ENCODE results near the gene IPO8. TPM values are rescaled to one million over a fixed set of nuclear protein-coding genes. Genes with fewer than 3 reads are reported as not detected.

IPO8 gene
- total RNA-seq, 1 donor from 2014 or later, result 43.0 TPM

DNA sequence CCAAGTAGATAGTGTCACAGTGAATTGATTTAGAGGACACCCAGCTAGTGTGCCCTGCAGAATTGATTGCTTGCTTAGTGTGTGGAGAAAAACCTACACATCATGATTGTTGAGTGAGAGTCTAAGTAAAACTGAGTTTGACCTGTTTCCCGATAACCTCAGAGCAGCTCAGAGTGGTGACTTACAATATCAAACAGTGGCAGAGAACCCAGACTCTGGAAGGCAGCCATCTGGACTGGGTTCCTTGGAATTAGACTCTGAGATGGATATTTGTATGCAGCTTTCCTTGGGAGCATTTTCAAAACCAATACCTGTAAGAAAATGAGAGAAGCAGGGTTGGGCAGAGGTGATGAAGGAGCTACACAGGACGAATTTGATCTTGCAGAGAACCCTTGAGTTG is 109.8 kb downstream of the IPO8 start:
- Mint-ChIP-seq H3K27ac (ENCODE audit: unreplicated experiment) (no peak overlapping the region), H3K9me3 (ENCODE audit: unreplicated experiment) (no peaks in the 10 kb centered on the region), H3K36me3 (ENCODE audit: low read depth, unreplicated experiment) (no peaks in the 10 kb centered on the region), H3K4me1 (ENCODE audit: unreplicated experiment) (no peaks in the 10 kb centered on the region), H3K27me3 (ENCODE audit: unreplicated experiment) (no peaks in the 10 kb centered on the region), H3K4me3 (ENCODE audit: unreplicated experiment) (no peak overlapping the region)
- no peak for DNase-seq (ENCODE audit: low spot score)
- TF ChIP-seq CTCF (IDR thresholded peaks at IDR 0.05; ENCODE audit: unreplicated experiment), result no peak

DNA sequence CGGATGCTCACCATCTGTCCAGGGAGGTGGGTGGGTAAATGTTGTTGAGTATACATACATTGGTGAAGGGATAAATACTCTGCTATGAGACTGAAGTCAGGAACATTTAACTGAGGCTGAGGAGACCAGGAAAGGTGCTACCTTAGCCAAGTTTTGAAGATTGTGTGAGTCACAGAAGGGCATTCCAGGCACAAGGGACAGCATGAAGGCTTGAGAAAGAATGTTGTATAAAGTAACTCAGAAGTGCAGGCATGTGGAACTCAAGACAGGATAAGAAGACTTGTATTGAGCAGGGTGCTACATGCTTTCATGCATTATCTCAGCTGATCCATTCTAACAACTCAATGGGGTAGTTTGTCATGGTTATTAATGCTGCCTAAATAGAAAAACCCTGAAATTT is 112.7 kb downstream of the IPO8 start:
- Mint-ChIP-seq H3K4me3 (ENCODE audit: unreplicated experiment) (no peak overlapping the region), H3K27ac (ENCODE audit: unreplicated experiment) (no peak overlapping the region)

GRCh38 chr12:30580344-30580743 is 115.3 kb downstream of the IPO8 start:
- no peaks in the 10 kb centered on the region for H3K36me3 Mint-ChIP-seq (ENCODE audit: low read depth, unreplicated experiment)
- TF ChIP-seq CTCF (IDR thresholded peaks at IDR 0.05; ENCODE audit: unreplicated experiment), result no peak
- no peaks in the 10 kb centered on the region for H3K27me3 Mint-ChIP-seq (ENCODE audit: unreplicated experiment)
- H3K27ac Mint-ChIP-seq (ENCODE audit: unreplicated experiment), result no peak overlapping the region
- H3K9me3 Mint-ChIP-seq (ENCODE audit: unreplicated experiment), result no peaks in the 10 kb centered on the region
- no peak overlapping the region for H3K4me3 Mint-ChIP-seq (ENCODE audit: unreplicated experiment)
- no peaks in the 10 kb centered on the region for H3K4me1 Mint-ChIP-seq (ENCODE audit: unreplicated experiment)
- DNase-seq (ENCODE audit: low spot score), result no peak

More for the DNA sequence above, 112.7 kb downstream of the IPO8 start:
- DNase-seq (ENCODE audit: low spot score), result no peak
- H3K4me1 Mint-ChIP-seq (ENCODE audit: unreplicated experiment), result no peaks in the 10 kb centered on the region
- no peak for TF ChIP-seq CTCF (IDR thresholded peaks at IDR 0.05; ENCODE audit: unreplicated experiment)
- no peaks in the 10 kb centered on the region for H3K27me3 Mint-ChIP-seq (ENCODE audit: unreplicated experiment)
- no peaks in the 10 kb centered on the region for H3K9me3 Mint-ChIP-seq (ENCODE audit: unreplicated experiment)
- no peaks in the 10 kb centered on the region for H3K36me3 Mint-ChIP-seq (ENCODE audit: low read depth, unreplicated experiment)

Other genes with a start within 250 kb of the IPO8 start
- gene CAPRIN2, start 59.1 kb upstream of the IPO8 start, total RNA-seq (ENCODE audit: unreplicated experiment), result 19.8 TPM
- 3.6 TPM for gene TSPAN11, start 230.9 kb upstream of the IPO8 start, total RNA-seq (ENCODE audit: unreplicated experiment)

Data from endothelial cell (in vitro differentiated cells).